Caki2 (cell line): ENCODE data around the gene PARP8. TPM values are rescaled to one million over a fixed set of nuclear protein-coding genes. Genes with fewer than 3 reads are reported as not detected.

Source experiments
- DNase-seq: peaks from one replicate; pipeline ENCODE4 v3.0.0-alpha.2; 2015; ENCODE audit warnings: low read depth
- in situ Hi-C: cut with HindIII; loops from 2 replicates; pipeline ENCODE4 v1.10.0; 2016; ENCODE audit warnings: low sequenced_read_pairs, low pct_unique_long_range_greater_than_20kb, mixed read lengths
- total RNA-seq: library from RNA; depleted of rRNA; stranded (reverse); fragments of >200 nt; shearing (Covaris generic); gene quantifications from 2 replicates; pipeline ENCODE4 v1.2.3, GENCODE V29; 2014; ENCODE audit warnings: low replicate concordance

PARP8 gene
- total RNA-seq, 1 experiment from 2014 or later, result 2.7 TPM

DNA sequence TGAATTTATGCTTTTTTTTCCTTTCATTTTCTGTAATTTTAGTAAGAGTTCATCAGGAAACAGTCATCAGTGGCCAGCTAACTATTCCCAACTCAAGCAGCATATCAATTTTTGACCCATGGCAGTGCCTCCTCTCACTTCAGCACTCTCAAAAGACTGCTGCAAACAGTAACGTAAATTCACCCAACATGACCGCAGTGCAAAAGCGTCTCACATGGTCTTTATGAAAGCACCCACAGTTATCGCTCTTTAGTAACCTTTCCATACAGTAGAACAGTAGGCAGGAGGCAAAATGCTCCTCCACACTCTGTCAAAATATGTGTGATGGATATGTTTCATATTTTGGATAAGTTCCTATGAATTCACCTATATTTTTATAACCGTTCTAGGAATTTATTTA, 48.6 kb downstream of the PARP8 start:
- in situ Hi-C loops, result no loop called here
- DNase-seq, result no peak

DNA sequence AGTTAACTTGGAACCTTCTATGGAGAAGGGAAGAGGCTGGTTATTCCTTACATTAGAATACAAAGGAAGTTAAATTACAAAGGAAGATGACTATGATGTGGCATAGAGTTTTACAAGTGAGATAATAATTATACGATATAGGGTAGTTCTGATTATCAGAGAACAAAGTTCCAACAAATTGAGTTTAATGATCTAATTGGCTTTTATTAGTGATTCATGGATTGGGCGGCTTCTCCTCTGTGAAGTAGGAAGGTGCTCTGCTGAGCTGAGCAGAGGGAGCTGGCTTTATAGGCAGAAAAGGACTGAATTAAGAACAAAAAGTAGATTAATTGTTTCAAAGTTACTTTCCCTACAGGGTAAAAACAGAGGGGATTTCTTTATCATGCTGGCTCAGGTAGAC, 49.7 kb downstream of the PARP8 start:
- in situ Hi-C loops, result no loop called here
- no peak for DNase-seq

DNA sequence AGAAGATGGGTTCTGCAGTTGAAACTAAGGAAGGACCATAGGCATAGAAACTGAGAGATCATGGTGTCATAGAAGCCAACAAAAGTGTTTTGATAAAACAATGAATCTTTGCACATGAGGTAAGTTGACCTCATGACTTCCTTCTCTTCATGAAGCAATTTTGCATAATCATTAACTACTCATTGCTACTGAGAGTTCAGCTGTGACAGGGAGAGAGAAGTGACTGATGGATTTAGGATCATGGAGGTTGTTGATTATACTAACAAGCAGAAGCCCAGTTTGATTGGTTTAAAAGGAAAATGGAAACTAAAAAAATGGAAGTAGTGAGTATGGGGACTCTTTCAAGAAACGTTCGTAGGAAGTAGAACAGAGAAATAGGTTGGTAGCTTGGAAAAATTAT, 51.2 kb downstream of the PARP8 start:
- in situ Hi-C loops, result no loop called here
- DNase-seq, result peak; percentile 75

DNA sequence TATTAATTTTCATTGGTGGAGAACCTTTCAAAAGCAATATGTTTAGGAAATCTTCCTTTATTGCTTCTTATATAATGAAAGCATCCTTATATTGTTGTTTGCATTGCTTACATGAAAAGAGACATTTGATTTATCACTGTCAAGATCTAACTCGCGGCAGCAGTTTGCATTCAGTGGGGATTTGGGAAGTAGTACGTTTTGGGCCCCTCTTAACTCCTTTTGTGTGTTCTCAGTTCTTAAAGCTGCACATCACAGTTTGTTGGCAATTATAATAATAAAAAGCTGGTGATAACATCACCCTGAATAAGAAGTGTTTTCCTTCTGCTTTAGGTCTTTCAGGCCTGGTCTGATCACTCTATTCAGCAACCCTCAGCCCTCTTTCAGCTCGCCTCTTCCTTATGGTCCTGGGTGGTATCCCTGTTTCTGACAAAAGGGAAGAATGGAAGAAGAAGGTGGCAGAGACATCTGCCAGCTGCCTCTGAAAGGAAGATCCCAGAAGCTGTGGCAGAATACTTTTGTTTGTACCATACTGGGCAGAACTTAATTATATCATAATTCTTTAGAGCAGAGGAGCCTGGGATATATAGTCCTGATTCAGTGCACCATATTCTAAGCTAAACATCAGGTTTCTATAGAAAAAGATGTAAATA, 53.7 kb downstream of the PARP8 start:
- in situ Hi-C loops, result no loop called here

DNA sequence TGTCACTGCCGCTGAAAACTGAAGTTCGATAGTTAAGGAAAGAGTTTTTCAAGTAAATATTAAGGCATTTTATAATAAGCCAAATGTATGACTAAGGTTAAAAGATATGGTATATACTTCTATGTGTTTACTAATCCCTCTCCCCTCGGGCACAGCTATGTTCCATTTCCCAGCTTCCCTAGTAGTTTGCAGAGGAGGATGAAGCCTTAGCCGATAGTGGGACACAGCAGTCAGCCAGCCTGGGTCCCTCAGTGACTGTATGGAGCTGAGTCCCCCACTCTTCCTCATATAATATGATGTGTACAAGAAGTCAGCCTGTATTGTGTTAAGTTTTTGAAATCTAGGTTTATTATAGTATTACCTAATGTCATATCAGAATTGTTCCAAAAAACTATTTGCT, 55.8 kb downstream of the PARP8 start:
- in situ Hi-C loops, result no loop called here
- DNase-seq, result no peak

More for the DNA sequence above, 53.7 kb downstream of the PARP8 start:
- DNase-seq, result no peak

DNA sequence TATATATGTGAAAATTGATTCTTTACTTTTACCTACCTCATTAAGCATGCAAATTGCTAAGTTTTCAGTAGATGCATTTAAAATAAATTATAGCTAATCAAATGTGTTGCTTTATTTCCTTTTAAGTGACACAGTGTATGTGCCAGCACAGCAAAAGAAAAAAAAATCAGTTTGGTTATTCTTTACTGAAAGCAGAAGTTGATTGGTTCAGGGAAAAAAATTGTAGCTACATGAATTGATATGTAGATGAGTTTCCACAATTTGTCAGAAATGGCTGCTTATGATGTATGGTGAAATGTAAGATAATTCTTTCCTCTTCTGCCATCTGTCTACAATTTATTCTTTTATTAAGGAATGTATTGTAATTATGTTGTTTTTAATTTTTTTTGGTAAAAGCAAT, 57.8 kb downstream of the PARP8 start:
- no peak for DNase-seq
- in situ Hi-C loops, result no loop called here

DNA sequence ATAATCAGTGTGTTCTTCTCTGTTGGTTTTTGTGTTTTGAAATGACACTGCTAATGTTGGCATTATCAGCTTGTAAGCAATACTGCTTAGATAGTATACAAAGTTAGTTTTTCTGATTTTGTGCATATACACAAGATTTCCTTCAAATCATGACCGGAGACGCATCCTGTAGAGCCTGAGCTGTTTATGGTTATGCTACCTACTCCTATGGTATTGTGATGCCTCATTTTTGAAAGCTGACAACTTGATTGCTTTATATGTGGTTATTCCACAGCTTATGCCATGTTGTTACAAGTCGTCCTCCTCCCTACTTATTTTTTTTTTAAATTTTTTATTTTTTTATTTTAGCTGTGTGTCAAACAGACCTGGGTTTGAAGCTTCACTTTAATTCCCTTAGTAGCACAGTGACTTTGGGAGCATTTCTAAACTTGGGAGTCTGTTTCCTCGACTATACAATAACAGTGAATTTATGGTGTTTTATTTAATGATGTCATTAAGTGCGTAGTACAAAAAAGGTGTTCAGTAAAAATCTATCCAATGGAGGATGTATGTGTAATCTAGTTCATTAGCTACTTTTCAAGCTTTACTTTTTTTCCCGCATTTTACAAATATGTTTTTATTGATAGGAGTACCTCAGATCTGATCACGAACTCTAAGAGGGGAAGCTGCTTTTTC, 59.5 kb downstream of the PARP8 start:
- DNase-seq, result no peak
- in situ Hi-C loops, result no loop called here

DNA sequence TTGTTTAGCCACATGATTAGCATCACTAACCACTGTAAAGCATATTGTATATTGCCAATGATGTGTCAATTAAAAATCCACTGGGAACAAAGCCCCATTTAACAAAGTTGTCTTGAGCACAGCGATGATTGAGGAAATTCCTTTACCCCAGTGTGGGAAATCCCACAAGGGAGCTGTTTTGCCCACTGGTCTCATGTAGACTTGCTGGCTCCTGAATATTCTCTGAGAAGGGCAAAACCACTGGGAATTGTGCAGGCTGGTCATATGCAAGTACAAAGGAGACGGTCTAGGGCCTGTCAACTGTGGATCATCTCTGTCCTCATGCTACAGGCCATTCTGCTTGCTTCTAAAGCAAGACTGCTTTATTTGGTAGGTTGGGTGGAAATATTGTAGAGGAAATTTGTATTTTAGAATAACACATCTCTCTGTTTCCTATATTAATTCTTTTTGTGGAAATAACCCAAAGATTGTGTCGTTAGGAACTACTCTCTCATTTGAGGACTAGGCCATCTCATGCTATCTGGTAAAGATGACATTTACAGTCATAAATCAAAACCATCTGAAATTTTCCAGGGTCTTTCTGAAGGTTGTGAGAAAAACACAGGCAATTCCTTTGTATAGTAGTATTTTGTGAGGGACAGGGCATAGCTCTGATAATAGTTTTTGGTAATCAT, 60.2 kb downstream of the PARP8 start:
- in situ Hi-C loops, result no loop called here

DNA sequence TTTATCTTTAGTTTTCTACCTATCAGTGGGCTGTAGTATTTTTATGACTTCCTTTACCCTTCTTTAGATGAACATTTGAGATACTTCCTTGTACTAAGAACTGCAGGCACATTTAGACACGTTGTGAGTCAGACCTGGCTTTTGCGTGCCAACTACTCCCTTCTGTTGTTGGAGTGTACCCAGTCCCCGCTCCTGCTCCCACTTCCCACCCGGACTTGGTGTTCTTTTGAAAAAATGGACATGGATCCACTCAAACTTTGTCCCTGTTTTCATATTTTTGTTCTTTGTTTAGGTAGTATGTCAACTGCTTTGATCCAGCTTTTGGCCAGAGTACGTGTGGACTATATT, 60.7 kb downstream of the PARP8 start:
- peak; percentile 10 for DNase-seq
- in situ Hi-C loops, result no loop called here

More for the DNA sequence above, 60.2 kb downstream of the PARP8 start:
- no peak for DNase-seq

DNA sequence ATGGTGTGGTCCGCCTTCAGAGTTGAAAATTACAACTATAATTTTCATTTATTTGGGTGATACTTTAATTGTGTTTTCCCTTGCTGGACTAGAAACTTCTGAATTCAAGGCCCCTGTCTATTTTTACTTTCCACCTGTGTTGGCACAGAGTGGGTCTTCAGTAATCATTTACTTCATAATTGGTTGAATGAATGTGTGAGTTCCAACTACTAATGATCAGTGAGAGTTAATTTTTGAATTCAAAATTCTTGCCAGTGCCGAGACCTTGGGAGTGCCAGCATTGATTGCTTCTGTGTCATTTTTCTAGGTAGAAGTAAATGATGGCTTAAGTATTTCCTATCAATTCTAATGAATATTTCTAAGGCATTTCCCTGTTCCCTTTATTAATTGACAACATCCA, 61.4 kb downstream of the PARP8 start:
- in situ Hi-C loops, result no loop called here
- no peak for DNase-seq

DNA sequence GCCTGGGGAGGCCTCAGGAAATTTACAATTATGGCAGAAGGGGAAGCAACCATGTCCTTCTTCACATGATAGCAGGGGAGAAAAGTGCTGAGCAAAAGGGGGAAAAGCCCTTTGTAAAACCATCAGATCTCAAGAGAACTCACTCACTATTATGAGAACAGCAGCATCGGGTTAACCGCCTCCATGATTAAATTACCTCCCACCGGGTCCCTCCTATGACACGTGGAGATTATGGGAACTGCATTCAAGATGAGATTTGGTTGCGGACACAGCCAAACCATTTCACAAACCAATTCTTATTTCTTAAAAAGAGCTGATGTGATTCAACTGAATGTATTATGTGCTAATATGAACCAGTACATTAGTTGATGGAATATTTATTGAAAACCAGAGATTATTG, 63.9 kb downstream of the PARP8 start:
- DNase-seq, result no peak
- in situ Hi-C loops, result no loop called here

DNA sequence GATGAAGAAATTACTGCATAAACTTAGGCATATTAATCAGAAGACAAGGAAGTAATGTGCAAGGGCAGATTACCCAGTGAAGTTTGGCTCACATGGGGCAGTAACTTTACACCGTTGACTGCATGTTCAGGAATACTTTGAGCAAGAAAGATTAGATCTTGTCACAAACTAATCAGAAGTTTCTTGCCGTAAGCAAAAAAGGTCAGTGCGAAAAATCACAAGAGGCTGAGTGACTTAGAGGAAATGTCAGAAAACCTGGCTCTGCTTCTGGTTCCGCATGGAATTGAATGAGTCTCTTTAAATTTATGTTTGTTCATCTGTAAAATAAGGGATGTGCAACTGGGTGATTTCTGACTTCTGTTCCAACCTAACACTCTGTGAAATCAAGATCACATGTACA, 64.4 kb downstream of the PARP8 start:
- in situ Hi-C loops, result no loop called here
- DNase-seq, result no peak

DNA sequence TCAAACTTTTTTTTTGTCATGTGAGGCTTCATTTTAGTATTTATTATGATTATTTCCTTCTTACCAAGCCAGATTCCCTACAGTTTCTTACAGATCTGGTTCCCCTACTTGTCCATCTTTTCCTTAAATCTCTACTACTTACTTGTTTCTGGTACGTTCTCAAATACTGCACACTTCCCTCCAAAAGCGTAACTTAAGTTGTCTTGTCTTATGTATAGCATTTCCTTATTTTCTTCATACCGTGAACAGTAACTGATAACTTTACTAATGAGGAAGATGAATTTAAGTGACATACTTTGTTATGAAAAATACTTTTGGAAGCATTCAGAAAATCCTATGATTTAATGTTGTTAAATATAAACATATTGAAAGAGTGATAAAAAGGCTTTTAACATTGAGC, 67.3 kb downstream of the PARP8 start:
- DNase-seq, result no peak
- in situ Hi-C loops, result no loop called here

DNA sequence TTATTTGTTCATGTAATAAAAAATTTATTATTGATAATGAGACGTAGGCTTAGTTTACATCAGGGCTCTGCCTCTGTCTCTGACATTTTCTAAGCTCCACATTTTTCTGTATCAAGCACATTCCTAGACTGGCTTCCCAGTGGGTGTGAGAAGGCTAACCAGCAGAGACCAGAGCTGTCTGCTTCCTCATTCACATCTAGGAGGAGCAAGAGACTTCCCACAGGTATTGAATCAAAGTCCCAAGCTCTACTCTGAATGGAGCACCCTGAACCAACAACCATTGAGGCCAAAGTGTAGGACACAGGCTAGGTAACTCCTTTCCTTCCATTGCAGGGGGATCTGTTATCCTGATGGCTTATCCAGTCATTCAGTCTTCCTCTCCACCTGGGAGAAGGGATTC, 72.4 kb downstream of the PARP8 start:
- DNase-seq, result no peak

DNA sequence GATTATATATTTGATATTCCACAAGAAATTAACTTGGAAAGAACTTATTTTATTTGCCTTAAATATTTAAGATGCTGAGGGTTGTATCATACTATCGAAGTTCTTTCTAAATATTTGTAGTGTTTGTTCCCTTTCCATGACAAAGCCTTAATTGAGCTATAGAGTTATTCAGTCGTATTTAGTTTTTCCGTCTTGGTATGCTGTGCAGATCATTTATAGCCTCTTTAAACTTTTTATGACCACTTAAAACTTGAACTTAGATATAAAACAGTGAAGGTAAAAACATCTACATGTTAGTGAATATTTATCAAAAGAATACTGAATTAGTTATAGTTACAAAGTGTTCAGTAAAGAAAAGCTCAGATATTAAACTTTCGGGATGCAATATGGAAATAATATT, 74.4 kb downstream of the PARP8 start:
- in situ Hi-C loops, result no loop called here
- no peak for DNase-seq

More for the DNA sequence above, 72.4 kb downstream of the PARP8 start:
- in situ Hi-C loops, result no loop called here

DNA sequence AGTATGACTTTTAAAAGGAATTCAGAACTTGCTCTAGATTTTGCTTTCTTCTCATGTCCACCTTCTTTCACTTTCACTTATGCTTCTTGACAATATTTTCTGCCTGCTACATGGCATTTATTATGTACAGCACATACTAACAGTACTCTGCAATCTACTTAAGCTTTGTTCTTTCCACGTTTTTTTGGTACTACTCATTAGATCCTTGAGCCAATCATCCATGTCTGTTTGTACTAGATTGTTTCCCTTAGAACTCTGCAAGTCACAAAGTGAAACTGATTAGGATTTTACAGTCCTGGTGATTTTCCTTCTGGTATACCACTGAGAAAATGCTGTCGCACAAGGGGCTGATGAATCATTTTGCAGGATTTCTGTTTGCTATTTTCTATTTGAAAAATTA, 78.3 kb downstream of the PARP8 start:
- peak; percentile 57 for DNase-seq

DNA sequence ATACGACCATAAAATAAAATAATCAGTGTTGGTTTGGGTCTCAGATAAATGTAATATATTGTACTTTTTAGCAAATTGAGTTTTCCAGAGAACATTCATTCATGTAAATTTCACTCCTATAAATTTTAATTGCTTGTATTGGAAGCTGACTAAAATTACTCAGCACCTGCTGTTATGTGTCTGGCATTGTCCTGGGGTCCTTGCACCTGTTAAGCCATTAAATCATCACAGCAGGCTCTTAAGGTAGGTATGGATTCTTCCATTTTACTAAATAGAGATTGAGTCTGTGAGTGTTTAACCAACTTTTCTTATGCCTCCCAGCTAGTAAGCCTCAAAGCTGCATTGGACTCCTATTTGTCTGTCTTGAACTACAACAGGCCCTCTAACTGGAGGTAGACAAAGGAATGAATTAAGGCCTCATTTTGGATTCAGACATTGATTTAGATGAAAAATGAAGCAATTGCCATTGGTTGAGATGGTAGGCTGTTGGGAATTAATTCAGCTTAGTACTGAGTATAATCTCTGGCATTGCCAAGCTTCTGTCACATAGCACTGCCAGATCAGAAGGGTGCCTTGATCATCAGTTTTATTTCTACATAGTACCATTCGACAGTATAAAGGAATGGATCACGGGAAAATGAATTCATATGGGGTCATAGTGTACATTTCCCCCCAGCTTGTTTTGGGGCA, 78.9 kb downstream of the PARP8 start:
- in situ Hi-C loops, result no loop called here
- DNase-seq, result no peak

More for the DNA sequence above, 78.3 kb downstream of the PARP8 start:
- in situ Hi-C loops, result no loop called here

DNA sequence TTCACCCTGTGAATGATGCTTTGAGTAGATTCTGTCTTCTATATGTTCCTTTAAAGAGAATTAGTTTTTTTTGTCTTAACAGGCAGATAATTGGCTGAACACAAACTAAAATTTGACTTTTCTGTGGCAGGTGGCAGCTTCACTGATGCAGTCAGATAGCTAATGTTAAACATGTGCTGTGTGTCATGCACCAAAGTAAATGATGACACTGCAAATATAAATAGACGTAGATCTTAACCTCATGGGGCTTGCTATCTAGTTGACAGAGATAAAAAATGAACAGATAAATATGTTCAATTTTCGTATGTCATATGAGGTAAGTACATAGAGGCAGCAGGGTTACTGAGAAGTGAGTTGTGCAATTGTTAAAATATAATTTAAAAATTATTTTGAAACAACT, 82.7 kb downstream of the PARP8 start:
- in situ Hi-C loops, result no loop called here

DNA sequence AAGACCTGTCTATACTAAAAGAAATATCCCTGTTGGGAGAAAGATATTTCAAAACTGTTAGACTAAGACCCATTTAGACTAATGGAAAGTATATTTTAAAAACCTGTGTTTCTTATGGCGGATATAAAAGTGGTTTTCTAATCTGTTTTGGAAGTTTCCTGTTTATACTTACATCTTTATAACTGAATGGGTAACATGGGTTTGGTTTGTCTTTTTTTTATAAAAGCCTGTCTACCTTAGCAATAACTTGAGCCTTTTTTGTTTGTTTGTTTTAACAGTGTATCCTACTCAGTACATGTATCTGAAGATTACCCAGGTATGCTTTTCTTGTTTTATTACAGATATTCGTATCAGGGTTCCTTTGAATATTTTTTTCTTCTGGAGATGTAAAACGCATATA, 83.4 kb downstream of the PARP8 start:
- in situ Hi-C loops, result no loop called here

More for the DNA sequence above, 82.7 kb downstream of the PARP8 start:
- DNase-seq, result no peak

More for the DNA sequence above, 83.4 kb downstream of the PARP8 start:
- no peak for DNase-seq
